Kidney tubule cell (primary cell): ENCODE data around the gene MAPKAP1.

Experiments
- DNase-seq: peaks from one replicate; pipeline ENCODE4 v3.0.0-alpha.2; 2018; ENCODE audit warnings: low spot score

MAPKAP1 gene

DNA sequence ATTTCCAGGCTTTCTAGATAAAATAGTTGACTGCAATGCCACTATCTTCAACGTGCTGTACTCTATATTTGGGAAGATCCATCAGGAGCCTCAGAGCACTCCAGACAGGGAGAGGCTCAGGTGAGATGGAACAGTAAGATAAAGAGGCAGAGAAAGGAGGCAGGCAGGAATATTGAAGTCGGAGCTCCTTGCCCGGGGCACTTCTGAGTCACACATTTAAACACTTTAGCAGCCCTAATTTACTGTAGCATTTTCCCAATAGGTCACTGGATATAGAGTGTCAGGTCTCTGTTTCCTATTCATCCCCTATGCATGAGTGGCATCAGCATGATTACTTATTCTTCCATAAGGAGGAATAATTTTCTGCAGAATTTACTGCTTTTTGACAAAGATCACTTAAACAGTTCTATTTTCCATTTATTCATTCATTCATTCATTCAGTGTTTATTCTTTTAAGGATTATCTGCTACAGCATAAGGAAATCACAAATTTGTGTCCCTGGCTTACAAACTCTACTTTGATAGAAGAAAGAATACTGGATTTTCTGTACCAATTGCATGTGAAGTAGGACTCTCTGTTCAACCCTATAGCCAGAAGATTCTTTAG lies 170.7 kb downstream of the MAPKAP1 start:
- peak; percentile 58 for DNase-seq

DNA sequence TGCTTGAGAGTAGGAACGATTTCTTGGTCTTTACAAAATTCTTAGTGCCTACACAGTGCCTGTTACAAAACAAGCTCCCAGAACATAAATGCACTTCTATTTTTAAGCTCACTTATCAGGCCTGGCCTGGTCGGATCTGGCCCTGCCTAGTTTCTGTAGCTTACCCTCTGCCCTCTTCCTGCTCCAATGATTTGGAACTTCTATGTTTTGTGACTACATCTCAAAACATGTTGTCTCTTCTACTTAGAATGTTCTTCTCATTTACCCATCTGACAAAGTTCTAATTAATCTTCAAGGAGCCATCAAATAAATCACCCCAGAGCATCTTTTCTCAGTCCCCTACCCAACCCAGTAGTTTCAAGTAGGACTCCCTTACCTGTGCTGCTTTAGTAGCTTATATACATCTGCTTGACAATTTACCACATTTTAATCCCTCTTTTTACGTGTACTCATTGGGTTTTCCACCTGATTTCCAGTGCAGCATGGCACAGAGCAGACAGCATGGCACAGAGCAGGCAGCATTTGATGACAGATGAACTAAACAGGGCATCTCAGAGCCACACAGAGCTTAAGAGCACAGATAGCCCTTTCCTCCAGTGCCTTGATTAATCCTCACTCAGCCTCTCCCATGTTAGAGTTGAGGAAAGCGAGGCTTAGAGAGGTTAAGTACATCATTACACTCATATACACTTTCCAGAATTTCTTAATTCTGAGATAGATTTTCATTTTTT lies 171.9 kb downstream of the MAPKAP1 start:
- DNase-seq: peak; percentile 74

DNA sequence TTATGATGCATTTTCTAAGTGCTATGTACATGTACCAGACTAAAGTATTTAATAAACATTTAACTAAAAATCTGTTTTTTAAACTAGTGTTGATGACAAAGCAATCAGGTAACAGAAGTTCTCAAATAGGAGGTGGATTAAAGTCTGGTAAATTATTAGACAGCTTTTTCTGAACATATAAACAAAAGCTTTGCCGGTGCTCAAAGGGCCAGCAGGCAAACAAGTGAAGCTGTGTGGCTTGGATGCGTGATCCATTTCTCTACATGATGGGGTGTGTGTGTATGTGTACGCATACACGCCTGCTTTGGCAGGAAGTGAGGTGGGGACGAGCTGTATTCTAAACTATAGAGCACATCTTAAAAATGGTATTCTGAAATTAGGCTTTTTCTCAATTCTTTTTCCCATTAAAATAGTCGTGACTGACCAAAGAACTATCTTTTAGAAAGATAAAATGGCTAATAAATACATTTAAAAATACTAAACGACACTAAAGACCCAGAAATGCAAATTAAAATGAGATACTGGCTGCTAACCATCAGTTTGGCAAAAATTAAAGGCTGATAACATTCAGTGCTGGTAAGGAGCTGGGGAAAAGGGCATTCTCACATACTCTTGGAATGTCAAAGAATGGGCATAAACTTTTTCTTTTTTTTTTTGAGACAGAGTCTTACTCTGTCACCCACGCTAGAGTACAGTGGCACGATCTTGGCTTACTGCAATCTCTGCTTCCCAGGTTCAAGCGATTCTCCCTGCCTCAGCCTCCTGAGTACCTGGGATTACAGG lies 174.0 kb downstream of the MAPKAP1 start:
- DNase-seq: no peak

DNA sequence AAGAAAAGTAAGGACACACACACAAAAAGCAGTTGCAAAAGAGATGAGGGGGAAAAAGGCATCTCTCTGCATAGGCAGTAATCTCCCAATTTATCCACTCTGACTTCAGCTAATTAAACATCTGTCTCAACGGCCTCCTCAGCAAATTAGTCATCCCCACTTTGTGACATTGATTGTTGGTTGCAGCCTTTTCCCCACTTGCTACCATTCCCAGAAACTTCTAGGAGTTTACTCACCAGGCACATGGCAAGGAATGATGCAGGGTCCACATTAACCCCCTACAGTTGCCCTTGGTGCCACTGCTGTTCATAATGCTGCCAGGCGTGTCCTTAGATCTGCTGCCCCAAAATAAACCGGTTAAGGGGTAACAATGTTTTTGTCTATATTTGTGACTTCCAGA lies 174.6 kb downstream of the MAPKAP1 start:
- DNase-seq: no peak

DNA sequence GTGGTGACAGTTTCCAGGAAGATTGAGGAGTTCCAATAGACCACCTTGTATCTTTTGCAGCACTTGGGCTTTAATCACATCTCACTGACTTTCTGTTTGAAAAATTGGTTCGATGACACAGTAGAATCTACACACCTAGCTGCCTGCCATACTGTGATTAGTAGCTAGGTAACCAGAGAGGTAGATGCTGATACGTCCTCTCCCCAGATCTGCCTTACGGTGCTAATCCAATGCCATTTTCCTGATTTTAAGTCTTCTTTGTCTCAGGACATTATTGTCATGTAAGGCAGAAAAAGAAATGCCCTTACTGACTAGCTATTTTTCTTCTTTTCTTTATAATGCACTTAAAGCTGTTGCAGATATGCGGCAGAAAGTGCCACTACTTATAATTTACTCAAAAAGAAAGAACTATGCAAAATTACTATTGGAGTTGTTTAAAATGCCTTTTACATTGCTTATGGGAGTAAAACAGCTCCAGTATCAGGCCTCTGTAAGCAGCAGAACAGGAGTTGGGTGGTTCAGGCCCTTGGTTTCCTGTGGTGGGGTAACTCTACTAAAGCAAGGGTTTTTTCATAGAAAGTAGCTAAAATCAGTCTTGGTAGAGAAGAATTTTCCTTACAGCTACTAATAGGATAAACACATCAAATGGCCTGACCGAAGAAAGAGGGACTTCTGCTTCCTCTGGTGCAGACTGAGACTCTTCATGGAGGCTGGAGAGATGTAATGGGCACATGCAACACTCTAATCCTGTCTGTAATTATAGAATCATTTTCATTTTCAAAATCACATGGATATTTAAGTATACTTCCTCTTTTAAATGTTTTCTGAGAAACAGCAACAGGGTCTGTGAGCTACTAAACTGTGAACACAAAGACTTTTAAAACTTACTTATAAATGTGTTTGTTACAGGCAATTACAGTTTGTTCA lies 177.2 kb downstream of the MAPKAP1 start:
- DNase-seq: no peak

DNA sequence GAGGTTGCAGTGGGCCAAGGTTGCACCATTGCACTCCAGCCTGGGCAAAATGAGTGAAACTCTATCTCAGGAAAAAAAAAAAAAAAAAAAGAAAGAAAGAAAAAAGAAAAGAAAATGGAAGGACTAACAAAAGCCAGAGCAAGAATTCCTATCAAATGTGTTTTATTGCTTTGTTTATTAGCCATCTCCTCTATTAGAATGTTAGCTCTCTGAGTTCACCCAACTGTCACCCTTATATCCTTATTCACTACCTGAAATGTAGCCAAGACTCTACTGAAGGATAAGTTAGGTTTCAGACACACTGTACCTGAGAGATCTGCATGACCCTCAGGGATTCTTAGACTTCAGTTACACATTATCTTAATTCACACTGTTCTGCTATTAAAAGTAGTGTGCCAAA lies 177.9 kb downstream of the MAPKAP1 start:
- DNase-seq: no peak

DNA sequence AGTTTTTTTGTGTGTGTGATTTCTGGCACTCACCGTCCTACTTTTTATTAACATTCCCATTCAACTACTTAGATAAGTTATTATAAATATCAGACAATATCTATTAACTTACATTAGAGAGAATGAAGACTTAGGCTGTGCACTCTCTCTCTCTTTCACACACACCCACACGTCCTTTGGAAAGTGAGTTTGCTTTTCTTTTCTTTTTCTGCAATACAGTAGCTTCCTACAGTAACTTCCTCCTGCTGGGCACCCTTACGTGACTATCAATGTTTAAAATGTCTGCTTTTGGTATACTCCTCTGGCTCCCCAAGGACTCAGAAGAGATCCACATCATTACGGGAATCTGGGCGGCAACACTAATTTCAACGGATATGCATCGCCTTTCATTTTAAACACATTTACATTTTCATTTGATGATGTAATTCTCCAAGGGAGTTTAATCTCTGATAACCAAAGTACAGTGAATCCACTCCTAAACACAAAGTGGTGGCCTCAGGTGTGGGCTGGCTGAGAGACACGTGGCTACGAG lies 179.5 kb downstream of the MAPKAP1 start:
- no peak for DNase-seq

DNA sequence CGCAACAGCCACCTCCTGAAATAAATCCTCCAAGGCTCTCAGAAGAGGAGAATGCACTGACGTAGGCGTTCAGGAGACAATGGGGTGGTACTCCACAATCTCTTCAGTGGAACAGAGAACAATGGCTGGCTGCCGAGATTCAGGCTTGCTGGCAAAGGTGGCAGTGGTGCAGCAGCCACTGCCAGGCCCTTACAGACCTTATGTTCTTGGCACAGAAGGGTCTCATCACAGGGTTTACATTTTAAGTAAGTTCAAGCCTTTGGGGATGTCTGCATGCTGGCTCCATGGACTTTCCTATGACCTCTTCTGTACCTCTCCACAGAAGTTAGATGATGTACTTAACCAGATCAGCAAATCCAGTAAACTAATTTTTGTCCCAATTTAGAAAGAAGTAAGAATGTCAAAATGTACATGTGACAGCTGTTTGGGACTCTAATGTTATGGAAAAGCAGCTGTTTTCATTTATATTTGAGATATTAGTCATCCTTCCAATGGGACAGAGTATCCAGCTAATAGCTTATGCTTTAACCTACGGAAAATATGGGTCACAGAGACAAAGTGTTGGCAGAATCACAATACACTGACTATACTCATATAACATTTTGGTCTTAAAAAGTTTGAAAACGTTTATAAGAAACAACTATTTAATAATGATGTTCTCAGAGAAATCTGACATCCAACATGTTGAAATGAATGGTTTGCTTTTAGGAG lies 180.9 kb downstream of the MAPKAP1 start:
- no peak for DNase-seq

DNA sequence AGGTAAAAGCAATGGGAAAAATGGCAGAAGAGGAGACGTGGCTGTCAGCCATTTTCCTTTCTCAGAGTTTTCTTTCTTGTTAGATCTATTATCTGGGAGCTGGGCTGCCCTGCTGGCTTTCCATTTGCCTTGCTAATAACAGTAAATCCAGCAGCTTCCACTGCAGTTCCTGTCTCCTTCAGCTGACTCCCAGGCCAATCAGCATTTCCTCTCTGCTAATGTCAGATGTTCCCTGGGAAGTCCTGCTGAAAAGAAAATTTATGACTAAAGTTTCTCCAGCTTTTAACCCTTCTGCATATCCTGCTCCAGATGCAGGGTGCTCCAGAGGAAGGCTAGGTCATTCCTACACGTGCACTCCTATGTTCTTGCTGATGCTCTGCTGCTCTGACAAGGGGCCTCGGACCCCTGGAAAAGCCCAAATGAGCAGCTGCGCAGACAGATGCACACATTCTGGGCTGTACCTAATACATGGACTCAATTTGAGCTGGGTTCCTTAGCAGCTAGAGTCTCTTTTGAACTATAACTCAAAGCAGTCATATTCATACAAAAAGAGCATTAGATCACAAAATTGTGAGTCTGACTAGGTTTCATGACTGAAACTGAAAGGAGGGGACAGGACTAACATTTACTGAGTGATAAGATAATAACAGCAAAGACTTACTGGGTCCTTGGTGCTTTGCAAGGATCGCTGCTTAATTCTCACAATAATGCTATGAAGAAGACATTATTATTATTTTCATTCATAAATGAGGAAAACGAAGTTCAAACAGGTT lies 182.2 kb downstream of the MAPKAP1 start:
- peak; percentile 26 for DNase-seq

DNA sequence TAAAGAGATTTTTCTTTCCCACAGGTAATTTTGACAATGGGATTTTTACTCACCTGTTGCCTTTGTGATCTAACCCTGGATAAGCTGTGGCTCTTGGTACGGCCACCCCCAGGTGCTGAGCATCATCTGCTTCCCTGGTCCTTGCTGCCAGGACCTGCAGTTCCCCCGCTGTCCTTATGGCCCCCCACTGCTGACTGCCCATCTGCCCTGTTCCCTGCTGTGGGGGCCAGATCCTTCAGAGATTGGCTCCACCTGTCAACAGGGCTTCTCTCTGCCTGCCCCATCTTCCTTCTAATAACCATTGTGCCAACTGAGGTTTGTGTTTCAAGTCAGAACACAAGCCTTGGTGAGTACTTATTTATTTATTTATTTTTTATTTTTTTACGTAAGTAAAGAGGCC lies 183.3 kb downstream of the MAPKAP1 start:
- DNase-seq: no peak

DNA sequence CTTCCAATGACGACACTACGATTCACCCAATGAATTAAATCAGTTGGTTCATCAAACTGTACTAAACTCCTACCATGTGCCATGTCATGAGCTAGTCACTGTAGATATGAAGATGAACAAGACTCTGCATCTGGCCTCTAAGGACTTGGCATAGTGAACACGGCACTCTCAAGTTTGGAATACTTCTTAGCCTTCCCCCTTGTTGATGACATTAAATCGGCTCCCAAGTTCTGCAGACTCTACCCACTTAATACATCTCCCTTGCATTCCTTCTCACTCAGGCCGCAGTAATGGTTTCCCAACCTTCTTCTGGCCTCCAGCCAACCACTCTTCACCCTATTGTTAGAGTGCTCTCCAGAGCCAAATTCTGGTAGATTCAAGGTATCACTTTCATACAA lies 184.7 kb downstream of the MAPKAP1 start:
- DNase-seq: peak; percentile 19

DNA sequence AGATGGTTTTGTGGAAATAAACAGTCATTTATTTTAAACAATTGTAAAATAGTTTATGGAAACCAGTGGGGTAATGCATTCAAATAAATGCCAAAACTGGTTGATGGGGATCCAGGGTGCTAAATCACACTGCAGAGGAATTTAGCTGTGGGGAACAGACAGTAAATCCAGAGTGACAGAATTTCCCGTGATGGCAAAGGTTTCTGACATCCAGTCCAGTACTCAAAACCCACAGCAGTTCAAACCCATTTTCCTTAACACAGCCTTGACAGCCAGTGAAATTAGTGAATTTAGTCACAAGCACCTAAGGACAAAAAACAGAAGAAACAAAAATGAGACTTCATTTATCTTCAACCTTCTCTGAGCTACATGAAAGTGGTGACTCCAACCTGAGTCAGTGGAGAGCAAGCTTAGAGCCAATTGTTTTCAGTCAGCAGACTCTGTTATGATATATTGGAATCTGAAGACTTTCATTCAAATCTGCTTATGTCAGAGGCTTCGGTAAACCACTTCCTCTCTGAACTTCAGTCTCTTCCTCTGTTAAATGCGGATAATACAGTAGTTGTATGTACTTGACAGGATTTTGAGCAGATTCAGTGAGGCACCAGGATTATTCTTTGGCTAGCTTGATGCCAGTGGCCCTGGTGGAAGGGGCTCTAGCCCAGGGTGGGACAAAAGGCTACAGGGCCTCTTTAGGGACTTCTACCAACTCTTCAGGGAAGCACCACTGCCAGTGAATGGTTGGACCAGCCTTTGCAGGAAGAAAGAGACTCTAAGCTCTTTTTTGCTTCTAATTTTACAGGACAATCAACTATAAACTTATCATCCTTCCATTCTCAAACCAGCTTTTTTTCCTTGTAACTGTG lies 185.3 kb downstream of the MAPKAP1 start:
- DNase-seq: peak; percentile 96

DNA sequence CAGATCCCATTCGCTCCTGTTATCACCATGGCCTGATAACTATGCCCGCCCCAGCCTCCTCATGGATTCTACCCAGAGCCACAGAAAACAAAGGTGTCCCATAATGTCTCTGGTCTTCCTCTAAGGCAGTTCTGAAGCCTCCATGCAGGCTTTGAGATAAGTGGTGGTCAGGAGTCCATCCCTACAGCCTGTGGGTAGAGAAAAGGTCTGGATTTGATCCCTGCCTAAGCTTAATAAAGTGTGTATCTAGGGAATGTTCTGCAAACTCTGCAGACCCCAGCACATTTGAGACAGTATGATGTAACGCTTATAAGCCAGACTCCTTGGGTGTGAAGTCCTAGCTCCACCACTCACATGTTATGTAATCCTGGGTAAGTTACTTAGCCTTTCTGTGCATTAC lies 187.3 kb downstream of the MAPKAP1 start:
- no peak for DNase-seq

DNA sequence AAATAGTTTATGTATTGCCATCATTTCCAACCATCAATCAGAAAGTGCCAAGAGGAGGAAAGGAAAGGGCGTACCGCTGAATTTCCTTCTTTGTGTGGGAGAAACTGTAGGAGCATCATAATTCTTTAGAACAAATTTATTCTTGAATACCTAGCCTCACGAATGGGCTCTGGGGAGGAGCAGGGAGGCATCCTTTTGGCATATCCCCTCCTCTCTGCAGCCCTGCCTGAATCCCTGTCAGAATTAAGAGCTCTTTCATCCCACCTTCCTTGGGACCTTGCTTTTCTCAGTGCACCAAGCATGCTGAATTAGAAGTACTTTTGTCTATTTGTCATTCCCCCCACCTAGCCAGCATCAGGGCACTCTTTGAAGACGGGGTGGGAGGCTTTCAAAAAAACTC lies 189.4 kb downstream of the MAPKAP1 start:
- DNase-seq: no peak

DNA sequence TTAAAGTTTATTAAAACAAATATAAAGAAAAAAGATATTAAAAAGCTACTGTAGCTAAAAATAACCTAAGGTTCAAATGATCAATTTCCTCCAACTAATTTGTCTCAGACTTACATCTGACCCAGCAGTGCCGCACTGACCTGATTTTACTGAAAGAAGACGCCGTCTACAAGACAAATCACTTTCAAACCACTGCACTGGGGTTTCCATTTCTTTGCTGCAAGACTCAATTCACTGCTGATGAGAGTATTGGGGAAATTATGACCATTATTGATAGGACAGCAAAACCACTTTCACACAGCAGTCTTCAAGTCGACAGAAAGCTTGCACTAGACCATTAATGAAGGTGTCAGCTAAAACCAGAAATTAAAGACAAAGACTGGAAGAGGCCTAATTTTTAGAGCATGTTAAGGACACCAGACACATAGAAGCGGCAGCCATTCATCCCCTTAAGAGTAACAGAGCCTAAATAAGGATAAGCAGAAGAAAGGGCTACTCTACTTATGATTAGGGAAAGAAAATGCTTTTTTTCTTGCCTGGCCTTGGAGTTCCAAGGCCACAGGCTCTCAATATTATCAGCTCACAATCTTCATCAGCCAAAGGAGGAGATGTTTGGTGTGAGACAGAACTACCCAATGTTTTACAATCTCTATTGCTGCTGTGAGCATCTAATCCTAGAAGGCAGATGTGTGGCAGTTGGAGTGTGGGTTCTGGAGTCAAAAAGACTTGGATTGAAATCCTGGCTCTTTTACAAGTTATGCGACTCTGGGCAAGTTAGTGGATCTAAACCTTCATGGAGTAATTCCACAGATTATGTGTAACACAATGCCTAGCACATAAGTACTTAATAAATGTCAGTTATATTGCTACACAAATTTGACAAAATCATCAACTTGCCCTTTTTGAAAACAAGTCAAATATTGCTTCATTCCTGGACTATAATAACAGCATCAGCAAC lies 190.7 kb downstream of the MAPKAP1 start:
- DNase-seq: no peak

DNA sequence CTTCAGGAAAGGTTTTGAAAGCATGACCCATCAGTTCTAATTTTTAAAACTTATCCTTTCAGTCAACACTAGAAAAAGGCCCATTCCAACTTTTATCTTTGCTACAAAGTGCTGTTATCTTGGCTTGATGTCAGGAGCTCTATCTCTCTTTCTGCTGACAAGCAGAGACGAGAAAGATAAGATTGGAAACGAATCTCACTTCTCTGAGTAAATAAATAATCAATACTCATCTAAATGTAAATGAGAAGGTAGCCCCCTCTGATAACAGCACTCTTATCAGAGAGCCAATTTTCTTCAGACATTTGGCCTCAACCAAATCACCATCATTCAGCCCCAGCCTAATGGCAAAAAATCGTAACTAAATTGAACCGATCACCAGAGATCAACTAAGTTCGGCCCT lies 191.7 kb downstream of the MAPKAP1 start:
- no peak for DNase-seq

DNA sequence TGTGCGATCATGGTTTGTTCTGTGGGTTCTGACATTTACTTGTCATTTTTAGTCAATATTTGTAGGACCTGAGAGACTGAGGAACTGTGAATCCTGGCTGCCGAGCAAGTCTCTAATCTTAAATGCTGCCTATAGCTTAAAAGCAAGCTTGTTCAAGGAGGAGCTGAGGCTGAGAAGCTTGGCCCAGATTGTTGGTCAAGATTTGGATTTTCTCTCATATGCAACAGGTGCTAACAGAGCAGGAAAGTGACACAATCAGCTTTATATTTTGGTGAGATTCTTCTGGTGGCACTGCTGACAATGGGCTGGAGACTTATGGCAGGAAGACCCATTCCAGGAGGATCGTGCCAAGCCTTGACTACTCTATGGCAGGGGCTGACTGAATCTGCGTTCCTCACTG lies 192.5 kb downstream of the MAPKAP1 start:
- no peak for DNase-seq
